Endothelial cell of umbilical vein (primary cell): ENCODE results near the gene EDAR.

ENCODE experiments used
- CTCF ChIP-seq, 2 donors: IDR thresholded peaks; 1 replicate in 1 of 2; 2 replicates in 1 of 2; pipeline ENCODE4 v1.5.1; 2011; ENCODE audit warnings: low read length in 2 of 2, mild to moderate bottlenecking in 2 of 2, moderate library complexity in 2 of 2, control low read depth in 1 of 2, inconsistent platforms in 1 of 2, low read depth in 1 of 2; ENCODE audit not compliant: insufficient read depth in 1 of 2; ENCODE audit errors: extremely low read depth in 1 of 2
- EZH2 ChIP-seq: IDR thresholded peaks from 2 replicates; pipeline ENCODE4 v1.6.1; 2012; ENCODE audit warnings: borderline replicate concordance, low read depth, mild to moderate bottlenecking, moderate library complexity, low read length, inconsistent platforms; ENCODE audit not compliant: severe bottlenecking
- FOS ChIP-seq: IDR thresholded peaks from 2 replicates; pipeline ENCODE4 v1.6.1; 2011; ENCODE audit warnings: mild to moderate bottlenecking, low read length, moderate library complexity, borderline replicate concordance; ENCODE audit not compliant: insufficient read depth
- JUN ChIP-seq: IDR thresholded peaks from 2 replicates; pipeline ENCODE4 v1.6.1; 2011; ENCODE audit warnings: borderline replicate concordance, low read depth; ENCODE audit not compliant: insufficient read length, insufficient read depth
- MYC ChIP-seq: IDR thresholded peaks from one replicate; pipeline ENCODE4 v1.6.1; 2011; ENCODE audit warnings: mild to moderate bottlenecking, low read depth, low read length
- POLR2A ChIP-seq: IDR thresholded peaks from 2 replicates; pipeline ENCODE4 v1.6.1; 2012; ENCODE audit warnings: low read depth, mild to moderate bottlenecking, control low read depth, low read length
- POLR2AphosphoS5 ChIP-seq: IDR thresholded peaks from 2 replicates; pipeline ENCODE4 v1.6.1; 2012; ENCODE audit warnings: low read depth, mild to moderate bottlenecking, control low read depth, low read length, moderate library complexity; ENCODE audit not compliant: insufficient read depth

DNA sequence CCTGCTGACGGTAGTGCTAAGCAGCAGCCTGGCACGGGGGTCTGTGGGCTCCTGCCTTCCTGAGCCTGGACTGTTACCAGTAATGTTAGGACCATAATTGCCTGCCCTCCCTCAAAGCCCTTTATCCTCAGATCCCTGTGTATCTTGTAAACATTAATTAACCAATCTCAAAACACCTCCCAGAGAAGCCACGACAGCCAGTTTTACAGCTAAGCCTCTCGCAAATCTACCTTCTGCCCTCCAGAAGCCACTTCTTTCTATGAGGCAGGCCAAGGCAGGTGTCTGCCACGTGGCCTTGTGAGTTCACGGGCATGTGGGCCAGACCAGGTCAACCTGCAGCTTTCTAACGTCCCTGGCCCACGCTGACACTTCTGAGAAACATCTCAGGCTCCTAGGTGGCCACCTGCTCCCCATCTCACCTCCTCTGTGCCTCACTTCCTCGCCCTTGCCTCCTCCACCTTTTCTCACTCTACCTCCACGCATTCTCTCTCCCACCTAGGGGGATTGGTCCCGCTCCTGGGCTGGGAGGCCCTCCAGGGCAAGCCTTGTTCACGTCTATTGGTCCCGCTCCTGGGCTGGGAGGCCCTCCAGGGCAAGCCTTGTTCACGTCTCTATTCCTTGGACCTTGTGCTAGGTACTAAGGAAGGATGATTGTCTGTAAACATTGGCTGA is 64.3 kb downstream of the EDAR start:
- no peak for TF ChIP-seq CTCF (IDR thresholded peaks at IDR 0.05; ENCODE audit: extremely low read depth in 1 of 2, insufficient read depth in 1 of 2, low read depth in 1 of 2, low read length in 2 of 2)
- no peak for TF ChIP-seq POLR2A
- TF ChIP-seq FOS, result no peak
- no peak for TF ChIP-seq EZH2
- no peak for TF ChIP-seq POLR2AphosphoS5
- TF ChIP-seq MYC, result no peak
- TF ChIP-seq JUN, result no peak
